Osteoblast (primary cell): Measurements from ENCODE around the gene UBE2S. TPM values are rescaled to one million over a fixed set of nuclear protein-coding genes. Genes with fewer than 3 reads are reported as not detected.

Experiments used
- DNase-seq: peaks from one replicate; pipeline ENCODE4 v3.0.0; 2011; ENCODE audit warnings: low spot score, mixed read lengths; ENCODE audit not compliant: insufficient read length; ENCODE audit errors: missing footprints
- H2AFZ ChIP-seq: 2 replicates; pipeline ENCODE4 v1.6.0; 2011; ENCODE audit warnings: mild to moderate bottlenecking, low read length
- H3K27ac ChIP-seq: 2 replicates; pipeline ENCODE4 v1.5.1; 2011; ENCODE audit warnings: mild to moderate bottlenecking, low read depth, low read length, moderate library complexity
- H3K27me3 ChIP-seq: 2 replicates; pipeline ENCODE4 v1.6.0; 2012; ENCODE audit warnings: mild to moderate bottlenecking, control low read depth, inconsistent platforms, low read length, moderate library complexity; ENCODE audit not compliant: insufficient read depth
- H3K36me3 ChIP-seq: 2 replicates; pipeline ENCODE4 v1.5.1; 2011; ENCODE audit warnings: mild to moderate bottlenecking, low read length, control low read depth, moderate library complexity; ENCODE audit not compliant: insufficient read depth
- H3K4me1 ChIP-seq: 2 replicates; pipeline ENCODE4 v1.5.1; 2011; ENCODE audit warnings: mild to moderate bottlenecking, low read length, control low read depth, moderate library complexity; ENCODE audit not compliant: insufficient read depth
- H3K4me2 ChIP-seq: 2 replicates; pipeline ENCODE4 v1.6.0; 2011; ENCODE audit warnings: mild to moderate bottlenecking, low read length; ENCODE audit not compliant: insufficient read depth
- H3K4me3 ChIP-seq: fragments of 200-600 bp; sonication (generic); 3 replicates; pipeline ENCODE4 v1.5.1; 2012; ENCODE audit warnings: mild to moderate bottlenecking, low read length, inconsistent platforms; ENCODE audit not compliant: insufficient read depth
- H3K79me2 ChIP-seq: 2 replicates; pipeline ENCODE4 v1.6.0; 2012; ENCODE audit warnings: mild to moderate bottlenecking, low read length, control low read depth, inconsistent platforms; ENCODE audit not compliant: insufficient read depth
- H3K9me3 ChIP-seq: 2 replicates; pipeline ENCODE4 v1.5.1; 2011; ENCODE audit warnings: low read depth, low read length, control low read depth
- H4K20me1 ChIP-seq: 2 replicates; pipeline ENCODE4 v1.6.0; 2012; ENCODE audit warnings: mild to moderate bottlenecking, low read length, control low read depth; ENCODE audit not compliant: insufficient read depth
- total RNA-seq: library from RNA; depleted of rRNA; stranded (reverse); fragments of >200 nt; gene quantifications from 2 replicates; pipeline ENCODE4 v1.2.3, GENCODE V29; 2012
- TF ChIP-seq, protein P1 (sequence below): IDR thresholded peaks from 2 replicates; pipeline ENCODE4 v1.5.1; 2011; ENCODE audit warnings: mild to moderate bottlenecking, low read depth, low read length, moderate library complexity; ENCODE audit errors: extremely low read depth

Gene UBE2S
- total RNA-seq, 1 donor, result 37.3 TPM

DNA sequence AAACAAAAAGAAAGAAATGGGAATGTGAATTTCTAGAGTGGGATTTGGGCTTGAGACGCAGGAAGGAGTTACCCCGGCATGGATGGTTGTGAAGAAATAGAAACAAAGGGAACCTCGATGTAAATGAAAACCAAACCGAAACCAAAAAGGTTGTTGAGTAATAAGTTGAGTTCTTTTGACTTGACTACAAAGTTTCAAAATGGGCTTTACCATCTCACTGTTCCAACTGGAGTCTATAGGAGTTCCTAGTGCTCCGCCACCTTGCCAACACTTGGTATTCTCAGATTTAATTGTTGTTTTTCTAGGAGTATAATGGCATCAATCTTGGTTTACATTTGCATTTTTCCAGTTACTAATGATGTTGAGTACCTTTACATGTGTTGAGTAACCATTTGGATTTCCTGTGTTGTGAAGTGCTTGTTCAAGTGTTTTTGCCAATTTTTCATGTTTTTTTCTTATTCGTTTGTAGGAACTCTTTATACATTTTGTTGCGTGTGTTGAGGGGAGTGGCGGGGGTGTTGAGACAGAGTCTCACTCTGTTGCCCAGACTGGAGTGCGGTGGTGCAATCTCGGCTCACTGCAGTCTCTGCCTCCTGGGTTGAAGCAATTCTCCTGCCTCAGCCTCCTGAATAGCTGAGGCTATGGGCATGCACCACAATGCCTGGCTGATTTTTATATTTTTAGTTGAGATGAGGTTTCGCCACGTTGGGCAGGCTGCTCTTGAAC is 9.2 kb downstream of the UBE2S start:
- DNase-seq, result peak; percentile 61
- Histone ChIP-seq H3K27me3 (no peaks in the 10 kb centered on the region), H2AFZ (no peak overlapping the region), H3K27ac (no peak overlapping the region), H3K4me2 (no peak overlapping the region), H3K9me3 (no peaks in the 10 kb centered on the region), H3K36me3 (peaks cover 28% of the 10 kb centered on the region), H3K79me2 (peaks cover 9% of the 10 kb centered on the region), H3K4me1 (no peaks in the 10 kb centered on the region), H3K4me3 (no peak overlapping the region), H4K20me1 (peaks cover 37% of the 10 kb centered on the region)
- TF ChIP-seq, protein P1, sequence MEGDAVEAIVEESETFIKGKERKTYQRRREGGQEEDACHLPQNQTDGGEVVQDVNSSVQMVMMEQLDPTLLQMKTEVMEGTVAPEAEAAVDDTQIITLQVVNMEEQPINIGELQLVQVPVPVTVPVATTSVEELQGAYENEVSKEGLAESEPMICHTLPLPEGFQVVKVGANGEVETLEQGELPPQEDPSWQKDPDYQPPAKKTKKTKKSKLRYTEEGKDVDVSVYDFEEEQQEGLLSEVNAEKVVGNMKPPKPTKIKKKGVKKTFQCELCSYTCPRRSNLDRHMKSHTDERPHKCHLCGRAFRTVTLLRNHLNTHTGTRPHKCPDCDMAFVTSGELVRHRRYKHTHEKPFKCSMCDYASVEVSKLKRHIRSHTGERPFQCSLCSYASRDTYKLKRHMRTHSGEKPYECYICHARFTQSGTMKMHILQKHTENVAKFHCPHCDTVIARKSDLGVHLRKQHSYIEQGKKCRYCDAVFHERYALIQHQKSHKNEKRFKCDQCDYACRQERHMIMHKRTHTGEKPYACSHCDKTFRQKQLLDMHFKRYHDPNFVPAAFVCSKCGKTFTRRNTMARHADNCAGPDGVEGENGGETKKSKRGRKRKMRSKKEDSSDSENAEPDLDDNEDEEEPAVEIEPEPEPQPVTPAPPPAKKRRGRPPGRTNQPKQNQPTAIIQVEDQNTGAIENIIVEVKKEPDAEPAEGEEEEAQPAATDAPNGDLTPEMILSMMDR, result no peak

DNA sequence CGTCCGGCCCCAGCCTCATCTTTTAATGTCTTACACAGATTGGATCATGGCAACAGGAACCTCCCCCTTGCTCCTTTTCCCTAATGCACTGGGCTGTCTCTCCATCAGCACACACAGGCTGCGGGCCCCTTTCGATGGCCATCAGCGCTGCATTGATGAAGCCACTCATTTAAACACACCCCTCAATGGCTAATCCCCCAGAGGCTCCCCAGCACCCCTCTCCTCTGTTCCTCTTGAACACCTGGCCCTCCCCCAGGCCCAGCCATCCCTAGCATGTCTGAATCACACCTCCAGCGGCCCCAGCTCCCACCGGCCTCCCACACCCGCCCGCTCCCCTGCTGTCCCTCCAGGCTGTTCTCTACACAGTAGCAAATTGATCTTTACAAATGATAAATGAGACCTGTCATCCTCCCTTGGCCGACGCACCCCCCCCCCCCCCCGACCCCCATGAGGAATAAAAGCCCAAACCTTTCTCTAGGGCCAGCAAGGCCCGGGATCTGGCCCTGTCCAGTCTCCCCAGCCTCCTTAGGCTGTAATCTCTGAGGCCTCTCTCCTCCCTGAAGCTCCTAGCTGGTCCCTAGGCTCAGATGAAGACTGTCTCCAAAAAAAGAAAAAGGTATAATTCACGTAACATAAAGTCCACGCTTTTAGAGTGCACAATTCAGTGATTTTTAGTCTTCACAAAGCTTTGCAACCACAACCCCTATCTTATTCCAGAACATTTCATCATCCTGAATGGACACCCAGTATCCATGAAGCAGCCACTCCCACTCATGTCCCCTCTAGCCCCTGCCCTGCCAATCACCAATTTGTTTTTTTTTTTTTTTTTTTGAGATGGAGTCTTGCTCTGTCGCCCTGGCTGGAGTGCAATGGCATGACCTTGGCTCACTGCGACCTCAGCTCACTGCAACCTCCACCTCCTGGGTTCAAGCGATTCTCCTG is 14.5 kb downstream of the UBE2S start:
- Histone ChIP-seq H3K36me3 (peaks cover 40% of the 10 kb centered on the region), H4K20me1 (peaks cover 41% of the 10 kb centered on the region), H3K27ac (no peak overlapping the region), H3K27me3 (no peaks in the 10 kb centered on the region), H2AFZ (no peak overlapping the region), H3K4me3 (no peak overlapping the region), H3K4me2 (no peak overlapping the region), H3K79me2 (peaks cover 32% of the 10 kb centered on the region), H3K4me1 (peaks cover 6% of the 10 kb centered on the region), H3K9me3 (no peaks in the 10 kb centered on the region)
- TF ChIP-seq, protein P1, result no peak
- DNase-seq, result peak; percentile 66

DNA sequence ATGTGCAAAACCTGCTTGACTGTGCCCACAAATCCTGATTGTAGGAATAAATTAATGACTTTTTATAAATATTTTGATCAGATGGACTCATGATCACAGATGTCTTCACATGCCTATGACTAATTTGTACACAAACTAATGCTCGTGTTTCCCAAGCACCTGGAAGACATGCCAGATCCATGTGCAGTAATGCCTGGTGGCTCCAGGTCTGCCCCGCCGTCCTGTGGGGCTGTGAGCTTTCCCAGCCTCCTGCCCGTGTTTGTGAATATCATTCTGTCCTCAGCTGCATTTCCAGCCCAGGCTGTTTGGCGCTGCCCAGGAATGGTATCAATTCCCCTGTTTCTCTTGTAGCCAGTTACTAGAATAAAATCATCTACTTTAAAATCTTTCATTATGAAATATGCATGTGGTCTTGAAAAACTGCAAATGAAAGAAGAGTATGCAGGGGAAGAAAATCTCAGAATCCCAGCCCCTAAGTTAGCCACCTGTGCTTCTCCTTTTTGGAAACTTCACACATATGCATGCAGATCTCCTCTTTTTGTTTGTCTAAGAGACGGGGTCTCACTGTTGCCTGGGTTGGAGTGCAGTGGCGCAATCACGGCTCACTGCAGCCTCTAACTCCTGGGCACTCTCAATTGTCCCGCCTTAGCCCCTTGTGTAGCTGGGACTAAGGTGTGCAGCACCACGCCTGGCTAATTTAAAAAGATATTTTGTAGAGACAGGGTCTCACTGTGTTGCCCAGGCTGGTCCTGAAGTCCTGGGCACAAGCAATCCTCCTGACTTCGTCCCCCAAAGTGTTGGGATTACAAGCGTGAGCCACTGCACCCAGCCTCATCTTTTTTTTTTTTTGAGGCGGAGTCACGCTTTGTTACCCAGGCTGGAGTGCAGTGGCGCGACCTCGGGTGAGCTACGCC is 15.6 kb downstream of the UBE2S start:
- no peak overlapping the region for H3K4me2 ChIP-seq
- H3K36me3 ChIP-seq, result peaks cover 52% of the 10 kb centered on the region
- H4K20me1 ChIP-seq, result peaks cover 52% of the 10 kb centered on the region
- H3K9me3 ChIP-seq, result no peaks in the 10 kb centered on the region
- TF ChIP-seq, protein P1, result no peak
- no peak overlapping the region for H3K27ac ChIP-seq
- H3K4me1 ChIP-seq, result peaks cover 18% of the 10 kb centered on the region
- peak; percentile 58 for DNase-seq
- H3K27me3 ChIP-seq, result no peaks in the 10 kb centered on the region
- H3K79me2 ChIP-seq, result peaks cover 43% of the 10 kb centered on the region
- H3K4me3 ChIP-seq, result no peak overlapping the region
- no peak overlapping the region for H2AFZ ChIP-seq
